Cardiac fibroblast (primary cell): ENCODE data around the gene TBXAS1.

Experiments used
- DNase-seq, 2 donors: peaks; one replicate each; pipeline versions ENCODE4 v3.0.0 to v3.0.0-alpha.2; 2010; ENCODE audit warnings: low read depth in 2 of 2
- H3K4me3 ChIP-seq, 2 donors: replicated peaks in 1 of 2; 1 replicate in 1 of 2; 2 replicates in 1 of 2; pipeline ENCODE4 v1.5.1; 2011; ENCODE audit warnings: low read depth in 2 of 2, low read length in 2 of 2, mild to moderate bottlenecking in 2 of 2, moderate library complexity in 1 of 2
- CTCF ChIP-seq: IDR thresholded peaks from one replicate; pipeline ENCODE4 v1.5.1; 2011; ENCODE audit warnings: low read depth, mild to moderate bottlenecking, low read length, inconsistent platforms

Gene TBXAS1

GRCh38 chr7:139883814-139884213 is 54.8 kb downstream of the TBXAS1 start:
- no peak overlapping the region for H3K4me3 ChIP-seq
- TF ChIP-seq CTCF, result no peak
- DNase-seq, result no peak

GRCh38 chr7:139884441-139884840 is 55.4 kb downstream of the TBXAS1 start:
- no peak for TF ChIP-seq CTCF
- no peak overlapping the region for H3K4me3 ChIP-seq
- no peak for DNase-seq

- TF ChIP-seq CTCF, result no peak
- no peak overlapping the region for H3K4me3 ChIP-seq
- DNase-seq, result no peak
Measured at GRCh38 chr7:139885511-139885910, 56.4 kb downstream of the TBXAS1 start.

GRCh38 chr7:139886206-139886605 is 57.1 kb downstream of the TBXAS1 start:
- H3K4me3 ChIP-seq, result no peak overlapping the region
- TF ChIP-seq CTCF, result no peak
- no peak for DNase-seq

GRCh38 chr7:139886899-139887298 is 57.8 kb downstream of the TBXAS1 start:
- DNase-seq, result no peak
- TF ChIP-seq CTCF, result no peak
- H3K4me3 ChIP-seq, result no peak overlapping the region

GRCh38 chr7:139887992-139888481 is 59.0 kb downstream of the TBXAS1 start:
- no peak for DNase-seq
- no peak overlapping the region for H3K4me3 ChIP-seq
- no peak for TF ChIP-seq CTCF

GRCh38 chr7:139889186-139889871 is 60.3 kb downstream of the TBXAS1 start:
- TF ChIP-seq CTCF, result peak; percentile 7
- DNase-seq, result peak in 1 of 2 donors; percentile 76
- H3K4me3 ChIP-seq, result no peak overlapping the region
